NCI-H2029 (cell line): ENCODE results near the gene PDE2A.
A peak's percentile ranks its signal among the peaks of the same experiment; 100 is the strongest.

ENCODE experiments used
- DNase-seq: peaks from one replicate; lab custom pipeline; 2025; lab: John Stamatoyannopoulos, UW

The PDE2A gene

DNA sequence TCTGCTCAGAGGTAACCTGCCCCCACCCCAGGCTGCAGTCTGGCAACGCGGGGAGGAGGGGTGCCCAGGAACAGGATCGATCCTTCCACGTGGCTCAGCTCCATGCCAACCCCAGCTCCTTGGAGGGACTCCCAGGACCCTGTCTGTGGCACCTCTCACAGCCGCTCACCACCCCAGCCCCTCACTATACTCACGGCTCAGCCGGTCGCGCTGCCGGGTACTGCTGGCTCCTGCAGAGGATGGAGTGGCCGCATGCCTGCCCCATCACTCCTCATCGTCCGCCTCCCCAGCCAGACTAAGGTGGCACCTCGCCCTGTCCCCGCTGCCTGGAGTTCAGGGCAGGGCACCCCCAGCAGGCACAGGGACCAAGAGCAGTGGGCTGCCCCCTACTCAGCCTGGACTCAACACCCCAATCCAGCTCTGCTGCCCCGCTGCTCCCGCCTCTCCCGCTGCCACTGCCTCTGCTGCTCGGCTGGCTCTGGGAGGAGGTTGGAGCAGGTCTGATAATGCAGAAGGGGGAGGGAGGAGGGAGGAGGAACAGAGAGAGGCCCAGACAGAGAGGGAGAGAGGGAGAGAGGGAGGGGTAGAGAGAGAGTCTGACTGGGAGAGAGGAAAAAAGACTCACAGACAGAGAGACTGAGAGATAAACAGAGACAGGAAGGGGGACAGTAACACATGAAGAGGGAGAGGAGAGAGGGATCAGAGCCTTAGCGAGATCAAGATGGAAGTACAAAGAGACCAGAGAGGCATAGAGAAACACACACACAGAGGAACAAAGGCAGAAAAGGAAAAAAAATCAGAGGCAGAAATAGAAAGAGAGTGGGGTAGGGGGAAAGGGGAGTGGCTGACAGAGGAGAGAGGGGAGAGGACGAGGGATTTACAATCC is at the start of gene PDE2A:
Gene PDE2A, minus strand, starts transcription at position 480 of the 886 bp plus-strand sequence. Its CDS starts 215 bp downstream, at position 265.
- DNase-seq: no peak

DNA sequence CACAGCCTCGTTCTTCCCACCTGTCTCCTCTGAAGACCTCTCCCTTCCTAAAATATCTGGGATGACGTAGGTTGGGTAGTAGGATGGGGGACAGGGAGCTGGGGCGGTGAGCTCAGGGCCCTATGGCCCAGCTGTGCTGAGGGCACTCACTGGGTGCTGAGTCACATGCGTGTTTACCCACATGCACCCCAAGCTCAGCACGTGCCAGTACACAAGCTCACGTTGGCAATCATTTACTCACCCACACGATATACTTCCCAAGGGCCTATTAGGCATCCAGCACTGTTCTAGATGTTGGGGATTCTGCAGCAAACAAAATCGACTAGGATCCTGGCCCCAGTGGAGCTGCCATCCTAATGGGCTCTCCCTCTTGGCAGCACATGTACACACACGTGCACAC is 49.3 kb upstream of the PDE2A start:
- DNase-seq: no peak

DNA sequence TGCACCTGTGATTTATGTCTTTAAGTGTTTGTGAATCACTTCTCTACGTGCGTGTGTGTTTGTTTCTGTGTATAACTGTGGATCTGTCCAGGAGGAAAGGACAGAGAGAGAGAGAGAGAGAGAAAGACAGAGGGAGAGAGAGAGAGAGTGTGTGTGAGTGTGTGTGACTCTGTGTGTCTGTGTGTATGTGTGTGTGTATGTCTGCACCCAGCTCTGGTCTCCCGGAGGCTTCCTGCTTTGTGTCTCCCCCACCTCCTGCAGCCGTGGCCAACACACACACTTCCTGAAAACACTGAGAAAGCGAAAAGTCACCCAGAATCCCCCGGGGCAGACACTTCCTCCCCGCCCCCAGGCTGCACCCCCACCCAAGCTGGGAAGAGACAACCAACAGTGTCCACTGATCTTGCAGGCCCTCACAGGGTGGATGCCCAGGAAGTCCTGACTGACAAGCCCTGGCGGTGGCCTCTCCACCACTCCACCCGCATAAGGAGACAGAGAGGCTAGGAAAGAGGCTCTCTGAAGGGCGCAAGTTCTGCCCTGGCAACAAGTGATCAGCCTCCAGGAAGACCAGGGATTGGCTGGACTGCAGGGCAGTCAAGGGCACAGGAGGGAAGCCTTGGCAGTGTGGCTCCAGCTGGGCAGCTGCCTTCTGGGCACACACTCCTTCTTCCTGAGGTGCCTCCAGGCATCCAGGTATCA is 48.0 kb upstream of the PDE2A start:
- DNase-seq: peak; percentile 90

DNA sequence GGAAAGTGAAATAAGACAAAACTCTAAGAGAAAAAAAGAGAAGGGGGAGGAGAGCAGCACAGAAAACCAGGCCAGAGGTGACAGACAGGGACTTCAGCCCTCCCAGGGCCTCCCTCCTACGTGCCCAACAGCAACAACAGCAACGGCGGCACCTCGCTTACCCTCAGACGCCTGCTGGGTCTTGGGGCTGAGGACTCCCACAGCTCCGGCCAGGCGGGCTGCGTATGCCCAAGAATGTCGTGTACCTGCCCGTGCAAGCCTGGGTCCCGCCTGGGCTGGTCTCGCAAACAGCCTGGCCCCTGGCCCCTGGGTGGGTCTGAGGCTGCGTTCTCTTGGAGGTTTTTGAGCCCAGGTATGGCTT is 47.4 kb upstream of the PDE2A start:
- DNase-seq: no peak

- DNase-seq: no peak
Observed at GRCh38 chr11:72721276-72721675, 47.1 kb upstream of the PDE2A start.

- no peak for DNase-seq
Observed at GRCh38 chr11:72720784-72721183, 46.6 kb upstream of the PDE2A start.

GRCh38 chr11:72720047-72720446 is 45.8 kb upstream of the PDE2A start:
- no peak for DNase-seq

- DNase-seq: no peak
Observed at GRCh38 chr11:72719551-72719950, 45.3 kb upstream of the PDE2A start.

DNA sequence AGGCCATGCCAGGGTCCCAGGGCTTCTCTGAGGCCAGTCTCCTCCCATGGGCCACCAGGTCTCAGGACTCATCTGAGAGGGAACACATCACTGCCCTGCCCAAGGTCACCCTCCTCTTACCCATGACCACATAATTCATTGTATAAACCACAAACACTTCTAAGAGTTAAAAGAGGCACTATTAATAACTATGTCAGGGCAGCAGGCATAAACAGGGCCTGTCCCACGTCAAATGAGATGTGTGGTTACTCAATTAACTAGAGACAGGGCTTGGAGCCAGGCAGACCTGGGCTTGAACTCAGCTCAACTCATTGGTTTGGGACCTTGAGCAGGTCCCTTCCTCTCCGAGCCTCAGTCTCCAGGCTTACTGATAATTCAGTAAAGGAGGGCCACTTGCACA is 44.9 kb upstream of the PDE2A start:
- no peak for DNase-seq

- no peak for DNase-seq
Observed at GRCh38 chr11:72718101-72718501, 43.9 kb upstream of the PDE2A start.

DNA sequence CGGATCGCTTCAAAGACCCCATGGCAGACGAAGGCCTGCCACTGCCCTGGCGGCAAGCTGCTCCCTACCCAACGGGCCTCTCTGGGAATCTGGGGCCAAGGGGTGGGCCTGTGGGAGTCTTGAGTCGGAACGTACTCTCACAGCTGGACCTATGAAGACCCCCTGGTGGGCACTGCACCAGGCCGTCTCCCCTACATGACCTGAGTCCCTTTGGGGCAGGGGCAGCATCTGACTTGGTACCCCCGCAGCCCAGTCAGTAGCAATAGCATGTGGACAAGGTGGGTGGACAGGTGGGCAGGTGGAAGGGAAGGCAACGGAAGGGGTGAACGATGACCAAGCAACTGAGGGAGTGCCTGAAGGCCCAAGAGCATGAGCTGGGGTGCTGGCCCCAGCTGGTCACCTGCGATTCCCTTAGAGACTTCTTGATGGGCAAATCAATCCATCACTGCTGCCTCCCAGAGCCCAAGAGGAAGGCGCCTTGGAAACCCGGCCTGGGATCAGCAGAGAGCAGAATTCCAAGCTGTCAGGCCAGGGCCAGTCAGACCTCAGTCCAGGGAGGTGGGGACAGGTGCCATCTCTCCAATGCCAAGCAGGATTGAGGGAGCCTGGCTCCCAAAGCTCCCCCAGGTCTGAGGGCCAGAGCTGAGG is 42.7 kb upstream of the PDE2A start:
- no peak for DNase-seq

- DNase-seq: no peak
Observed at GRCh38 chr11:72716290-72716689, 42.1 kb upstream of the PDE2A start.

GRCh38 chr11:72712841-72713240 is 38.6 kb upstream of the PDE2A start:
- DNase-seq: no peak

GRCh38 chr11:72712168-72712751 is 38.0 kb upstream of the PDE2A start:
- DNase-seq: no peak

DNA sequence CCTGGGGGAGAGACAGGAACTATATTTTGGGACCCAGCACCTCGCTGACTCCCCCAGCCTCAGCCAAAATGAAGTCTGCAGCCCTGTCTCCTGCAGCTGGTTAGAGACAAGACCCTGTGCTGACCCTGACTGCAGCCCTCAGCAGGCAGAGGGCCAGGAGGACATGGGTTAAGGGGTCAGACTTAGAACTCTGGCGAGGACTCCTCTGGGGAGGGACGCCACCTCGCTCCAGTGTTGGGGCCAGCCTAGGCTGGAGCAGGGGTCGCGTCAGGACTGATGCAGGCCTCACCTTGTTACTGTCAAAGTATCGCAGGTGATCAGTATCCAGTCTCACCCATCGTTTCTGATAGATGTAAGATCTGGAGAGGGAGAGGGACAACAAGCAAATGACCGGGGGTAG is 36.9 kb upstream of the PDE2A start:
- no peak for DNase-seq

DNA sequence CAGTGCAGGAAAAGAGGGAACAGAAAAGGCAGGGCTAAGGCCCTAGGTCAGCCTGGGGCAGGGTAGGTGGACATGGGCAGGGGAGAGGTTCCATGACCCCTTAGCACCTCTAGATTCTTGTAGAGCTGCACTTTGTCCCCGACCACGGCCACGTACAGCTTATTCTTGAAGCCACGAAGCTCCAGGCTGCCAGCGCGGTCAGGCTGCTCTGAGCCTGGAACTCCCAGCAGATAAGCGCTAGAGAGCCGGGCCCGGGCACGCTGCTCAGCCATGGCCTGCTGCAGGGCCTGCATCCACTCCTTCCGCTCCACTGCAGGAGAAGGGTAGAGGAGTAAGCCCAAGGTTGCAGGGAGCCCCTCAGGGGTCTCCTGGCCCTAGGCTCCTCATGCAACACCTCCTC is 36.1 kb upstream of the PDE2A start:
- no peak for DNase-seq

GRCh38 chr11:72709478-72710238 is 35.4 kb upstream of the PDE2A start:
- no peak for DNase-seq

- no peak for DNase-seq
Observed at GRCh38 chr11:72707032-72707431, 32.8 kb upstream of the PDE2A start.

DNA sequence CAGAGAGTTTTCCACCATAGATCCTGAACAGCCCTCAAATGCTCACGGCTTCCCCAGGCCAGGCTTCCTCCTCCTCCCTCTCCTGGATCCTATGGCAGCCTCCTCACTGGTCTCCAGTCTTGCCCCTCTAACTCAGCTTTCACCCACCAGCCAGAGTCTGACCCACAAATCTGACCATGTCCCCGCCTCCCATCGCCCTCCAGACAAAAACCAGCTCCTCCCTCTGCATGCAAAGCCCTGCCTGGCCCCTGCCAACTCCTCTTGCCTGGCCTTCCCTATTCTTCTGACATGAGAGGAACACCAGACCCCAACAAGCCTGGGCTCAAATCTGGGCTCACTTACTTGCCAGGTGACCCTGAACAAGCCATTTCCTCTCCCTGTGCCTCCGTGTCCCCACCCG is 32.4 kb upstream of the PDE2A start:
- DNase-seq: no peak

- DNase-seq: no peak
Observed at GRCh38 chr11:72705442-72706365, 31.5 kb upstream of the PDE2A start.

GRCh38 chr11:72704783-72705265 is 30.6 kb upstream of the PDE2A start:
- DNase-seq: no peak
